Esophagus squamous epithelium (tissue), 5 donors: Measurements from ENCODE around the gene CHST14. TPM values are rescaled to one million over a fixed set of nuclear protein-coding genes. Genes with fewer than 3 reads are reported as not detected.

ENCODE experiments used
- DNase-seq: peaks from one replicate; lab custom pipeline; 2025; lab: John Stamatoyannopoulos, UW
- H3K27ac ChIP-seq, 4 donors: fragments of 200-600 bp; sonication (generic); one replicate each; pipeline ENCODE4 v1.5.1; 2016 to 2019; ENCODE audit warnings: mild to moderate bottlenecking in 1 of 4
- H3K27me3 ChIP-seq, 4 donors: fragments of 200-600 bp; sonication (generic); 1 replicate in 3 of 4; 2 replicates in 1 of 4; pipeline versions ENCODE4 v1.5.1 to v1.6.0; 2017 to 2021; ENCODE audit warnings: antibody characterized with exemption in 1 of 4
- H3K36me3 ChIP-seq, 3 donors: fragments of 200-600 bp; sonication (generic); one replicate each; pipeline ENCODE4 v1.5.1; 2016 to 2019
- H3K4me1 ChIP-seq, 3 donors: fragments of 200-600 bp; sonication (generic); one replicate each; pipeline ENCODE4 v1.5.1; 2017 to 2019
- H3K4me3 ChIP-seq, 4 donors: fragments of 200-600 bp; sonication (generic); 1 replicate in 3 of 4; 2 replicates in 1 of 4; pipeline ENCODE4 v1.5.1; 2016 to 2019; ENCODE audit warnings: mild to moderate bottlenecking in 2 of 4, moderate library complexity in 1 of 4
- H3K9me3 ChIP-seq, 3 donors: fragments of 200-600 bp; sonication (generic); one replicate each; pipeline ENCODE4 v1.5.1; 2016 to 2019
- CTCF ChIP-seq, 6 experiments: fragments of 450-650 bp in 4 of 6; fragments of 200-600 bp in 2 of 6; sonication (generic) in 2 of 6; IDR thresholded peaks; one replicate each; pipeline ENCODE4 v1.5.1; 2016 to 2019; ENCODE audit warnings: antibody characterized with exemption in 6 of 6, mild to moderate bottlenecking in 4 of 6, moderate library complexity in 4 of 6
- POLR2A ChIP-seq, 4 donors: fragments of 450-650 bp; IDR thresholded peaks; one replicate each; pipeline ENCODE4 v1.6.1; 2017; ENCODE audit warnings: antibody characterized with exemption in 4 of 4, mild to moderate bottlenecking in 4 of 4, moderate library complexity in 3 of 4
- WGBS, 2 donors: methylation state at CpG; one replicate each; pipeline ENCODE4 v1.1.5; 2018; 5-methylcytosine and 5-hydroxymethylcytosine counted together
- intact Hi-C: fragments of 100-400 bp; cut with DNase I; formaldehyde crosslinking; loops from one replicate; pipeline ENCODE4 v1.15.0; 2022
- total RNA-seq, 4 donors: library from RNA; depleted of rRNA; stranded (reverse); fragments of >200 nt; gene quantifications; one replicate each; pipeline ENCODE4 v1.1.0, GENCODE V29; 2016
- donor health status: DM: yes; HTN: yes; CAD: no.

The CHST14 gene
- total RNA-seq, 4 donors from 2014 or later, result 2.9 to 7.4 (median 5.2) TPM

GRCh38 chr15:40495516-40495915, 24.7 kb downstream of the CHST14 start:
- no peak overlapping the region for H3K27ac ChIP-seq
- no peaks in the 10 kb centered on the region for H3K36me3 ChIP-seq
- H3K9me3 ChIP-seq, result no peaks in the 10 kb centered on the region
- intact Hi-C loops, result no loop called here
- no peak overlapping the region for H3K4me3 ChIP-seq
- H3K27me3 ChIP-seq, result peaks cover 0 to 19% (median 0%) of the 10 kb centered on the region in 4 donors
- no peaks in the 10 kb centered on the region for H3K4me1 ChIP-seq
- 87 to 98% methylated on average over 2 of the region's 2 CpGs for WGBS, 2 donors
- TF ChIP-seq CTCF (IDR thresholded peaks at IDR 0.05), result no peak
- no peak for TF ChIP-seq POLR2A (IDR thresholded peaks at IDR 0.05)
- no peak for DNase-seq

GRCh38 chr15:40498418-40498817, 27.6 kb downstream of the CHST14 start:
- no peak for DNase-seq
- Histone ChIP-seq H3K9me3 (no peaks in the 10 kb centered on the region), H3K27ac (no peak overlapping the region), H3K4me1 (no peaks in the 10 kb centered on the region), H3K4me3 (no peak overlapping the region), H3K27me3 (peaks cover 0 to 29% (median 0%) of the 10 kb centered on the region in 4 donors), H3K36me3 (no peaks in the 10 kb centered on the region)
- 33 to 55% methylated on average over 5 of the region's 5 CpGs for WGBS, 2 donors
- intact Hi-C loops, result no loop called here
- TF ChIP-seq POLR2A (IDR thresholded peaks at IDR 0.05) (no peak), CTCF (IDR thresholded peaks at IDR 0.05) (no peak)

- Histone ChIP-seq H3K36me3 (no peaks in the 10 kb centered on the region), H3K4me3 (no peak overlapping the region), H3K4me1 (no peaks in the 10 kb centered on the region), H3K27ac (no peak overlapping the region), H3K27me3 (peaks cover 0 to 34% (median 0%) of the 10 kb centered on the region in 4 donors), H3K9me3 (no peaks in the 10 kb centered on the region)
- 72% methylated on average over 4 of the region's 4 CpGs for WGBS, 2 donors
- no peak for DNase-seq
- intact Hi-C loops, result no loop called here
- TF ChIP-seq POLR2A (IDR thresholded peaks at IDR 0.05) (no peak), CTCF (IDR thresholded peaks at IDR 0.05) (no peak)
Observed at GRCh38 chr15:40498891-40499290, 28.1 kb downstream of the CHST14 start.

- H3K4me3 ChIP-seq, result no peak overlapping the region
- no peaks in the 10 kb centered on the region for H3K36me3 ChIP-seq
- 55 to 67% methylated on average over 2 to 4 of the region's 4 CpGs for WGBS, 2 donors
- H3K9me3 ChIP-seq, result no peaks in the 10 kb centered on the region
- no peaks in the 10 kb centered on the region for H3K4me1 ChIP-seq
- no peak for DNase-seq
- intact Hi-C loops, result no loop called here
- H3K27ac ChIP-seq, result no peak overlapping the region
- H3K27me3 ChIP-seq, result peaks cover 0 to 38% (median 0%) of the 10 kb centered on the region in 4 donors
- no peak for TF ChIP-seq POLR2A (IDR thresholded peaks at IDR 0.05)
- TF ChIP-seq CTCF (IDR thresholded peaks at IDR 0.05), result no peak
Observed at GRCh38 chr15:40499931-40500330, 29.1 kb downstream of the CHST14 start.

GRCh38 chr15:40500568-40501330, 30.0 kb downstream of the CHST14 start:
- 46 to 63% methylated on average over 4 of the region's 4 CpGs for WGBS, 2 donors
- peaks cover 0 to 36% (median 0%) of the 10 kb centered on the region in 4 donors for H3K27me3 ChIP-seq
- no peaks in the 10 kb centered on the region for H3K4me1 ChIP-seq
- no peaks in the 10 kb centered on the region for H3K36me3 ChIP-seq
- no peak overlapping the region for H3K4me3 ChIP-seq
- H3K9me3 ChIP-seq, result no peaks in the 10 kb centered on the region
- intact Hi-C loops, result no loop called here
- no peak overlapping the region for H3K27ac ChIP-seq
- no peak for TF ChIP-seq POLR2A (IDR thresholded peaks at IDR 0.05)
- TF ChIP-seq CTCF (IDR thresholded peaks at IDR 0.05), result no peak
- no peak for DNase-seq
